ENCODE results near the gene CD34.

DNA sequence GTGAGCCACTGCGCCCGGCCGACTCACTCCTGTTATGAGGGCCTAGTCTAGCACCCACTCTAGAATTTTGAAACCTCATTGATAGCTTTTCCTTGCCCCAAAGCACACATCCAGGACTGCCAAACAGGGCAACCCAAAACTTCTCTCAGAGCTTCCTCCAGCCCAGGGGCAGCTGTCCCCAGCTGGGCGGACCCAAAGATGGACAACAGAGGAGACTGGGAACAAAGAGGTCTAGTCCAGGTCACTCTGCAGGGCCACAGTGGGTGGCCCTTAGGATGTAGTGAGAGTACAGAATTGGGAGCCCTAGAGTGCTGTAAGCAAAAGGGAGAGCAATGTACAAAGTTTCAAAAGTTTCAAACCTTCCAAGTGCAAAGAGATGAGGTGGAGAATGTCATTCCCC is 1.2 kb downstream of the CD34 start:
- TF ChIP-seq POLR2A (IDR thresholded peaks at IDR 0.05; ENCODE audit: low read length) (no peak), GATA1 (IDR thresholded peaks at IDR 0.05; ENCODE audit: low read depth, low read length) (no peak)
